ENCODE data around the gene PLAAT4.
"Not testable (repeated sequence)": the region's sequence is repeated elsewhere in the genome, so short reads cannot be mapped to it uniquely, and the experiment has no call there.

Gene PLAAT4

DNA sequence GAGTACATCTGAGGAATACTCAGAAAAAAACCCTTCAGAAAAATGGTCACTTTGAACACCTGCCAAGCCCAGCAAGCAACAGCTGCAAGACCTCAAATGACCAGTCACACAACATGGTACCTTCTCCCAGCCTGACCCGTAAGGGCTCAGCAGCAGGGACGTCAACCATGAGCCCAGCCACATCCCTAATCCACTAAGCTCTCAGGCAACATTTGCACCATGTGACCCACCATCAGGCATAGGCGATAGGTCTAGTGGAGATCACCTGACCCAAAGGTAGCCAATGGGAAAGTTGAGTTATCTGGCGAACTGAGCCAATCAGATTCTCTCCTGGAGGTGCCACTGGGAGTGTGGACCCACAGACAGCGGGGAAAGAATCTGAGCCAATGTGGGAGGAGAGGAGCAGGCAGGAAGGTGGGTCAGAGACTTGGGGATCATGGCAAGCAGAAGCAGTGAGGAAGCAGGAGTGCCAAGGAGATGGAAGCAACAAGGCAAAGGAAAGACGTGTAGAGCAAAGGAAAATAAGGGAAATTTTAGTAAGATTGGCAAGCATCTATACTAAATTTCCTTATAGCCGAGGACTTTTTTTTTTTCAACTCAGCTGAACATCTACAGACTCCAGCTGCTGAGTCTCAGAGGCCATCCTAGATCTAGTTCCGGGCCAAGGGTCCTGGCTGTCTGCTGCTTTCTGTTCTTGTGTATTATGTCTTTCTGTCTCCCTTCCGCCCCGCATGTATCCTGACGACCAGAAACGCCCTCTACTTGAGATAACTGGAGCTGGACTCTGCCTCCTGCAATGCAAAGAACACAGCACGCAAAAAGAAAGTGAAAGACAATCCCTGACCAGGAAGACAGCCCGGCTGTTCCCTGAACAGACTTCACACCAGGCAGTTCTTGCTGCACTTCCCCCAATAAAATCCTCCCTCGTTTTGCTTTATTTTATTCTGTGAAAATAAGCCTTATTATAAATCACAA, 37.6 kb downstream of the PLAAT4 start:
- no peak for DNase-seq (ENCODE audit: low spot score)

DNA sequence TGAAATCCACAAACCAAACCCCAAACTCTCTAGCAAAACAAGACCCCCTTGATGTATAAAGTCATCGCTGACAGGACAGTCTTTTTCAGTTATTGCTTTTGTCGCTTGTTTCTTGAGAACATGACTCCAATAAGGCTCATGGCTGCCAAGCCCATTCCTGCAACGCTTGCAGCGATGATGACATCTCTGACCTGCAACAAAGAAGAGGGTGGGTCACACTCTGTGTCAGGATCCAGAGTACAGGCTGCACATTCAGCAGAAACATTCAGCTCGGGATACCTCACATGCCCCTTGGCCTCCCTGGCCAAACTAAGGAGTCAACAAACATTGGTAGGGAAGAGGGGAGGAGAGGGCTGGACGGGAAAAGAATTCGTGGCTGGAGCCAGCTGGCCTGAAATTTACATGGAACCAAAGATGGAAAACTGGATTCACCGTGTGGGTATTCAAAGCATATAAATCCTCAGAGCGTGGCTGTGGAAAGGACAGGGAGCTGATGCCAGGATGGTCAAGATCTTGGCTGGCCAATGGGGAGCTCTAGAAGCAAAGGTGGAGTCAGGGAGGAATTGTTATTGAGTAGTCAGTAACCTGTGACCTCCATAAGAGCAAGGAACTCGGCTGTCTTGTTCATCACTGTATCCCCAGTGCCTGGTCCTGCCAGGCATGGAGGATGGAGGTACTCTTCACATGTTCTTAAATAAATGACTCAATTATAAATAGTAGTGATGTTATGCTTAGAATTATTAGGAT, 38.4 kb downstream of the PLAAT4 start:
- no peak for DNase-seq (ENCODE audit: low spot score)

GRCh38 chr11:63578882-63579281, 42.3 kb downstream of the PLAAT4 start:
- not testable (repeated sequence) for DNase-seq (ENCODE audit: low spot score)

- DNase-seq (ENCODE audit: low spot score): not testable (repeated sequence)
Observed at GRCh38 chr11:63581224-63581623, 44.6 kb downstream of the PLAAT4 start.

DNA sequence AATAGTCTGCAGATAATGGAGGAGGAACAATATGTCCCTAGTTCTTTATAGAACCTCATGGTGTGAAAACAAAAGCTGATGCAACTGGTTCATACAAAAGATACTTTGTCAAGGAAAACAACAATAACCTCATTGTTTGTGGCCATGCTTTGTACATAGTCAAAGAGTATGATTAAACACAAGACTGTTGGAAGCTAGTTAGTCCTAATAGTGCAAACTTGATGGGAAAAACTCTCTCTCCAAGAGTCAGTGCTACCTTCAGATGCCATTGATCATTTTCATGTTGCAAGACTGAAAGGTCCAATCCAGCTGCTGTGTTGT, 46.7 kb downstream of the PLAAT4 start:
- no peak for DNase-seq (ENCODE audit: low spot score)

DNA sequence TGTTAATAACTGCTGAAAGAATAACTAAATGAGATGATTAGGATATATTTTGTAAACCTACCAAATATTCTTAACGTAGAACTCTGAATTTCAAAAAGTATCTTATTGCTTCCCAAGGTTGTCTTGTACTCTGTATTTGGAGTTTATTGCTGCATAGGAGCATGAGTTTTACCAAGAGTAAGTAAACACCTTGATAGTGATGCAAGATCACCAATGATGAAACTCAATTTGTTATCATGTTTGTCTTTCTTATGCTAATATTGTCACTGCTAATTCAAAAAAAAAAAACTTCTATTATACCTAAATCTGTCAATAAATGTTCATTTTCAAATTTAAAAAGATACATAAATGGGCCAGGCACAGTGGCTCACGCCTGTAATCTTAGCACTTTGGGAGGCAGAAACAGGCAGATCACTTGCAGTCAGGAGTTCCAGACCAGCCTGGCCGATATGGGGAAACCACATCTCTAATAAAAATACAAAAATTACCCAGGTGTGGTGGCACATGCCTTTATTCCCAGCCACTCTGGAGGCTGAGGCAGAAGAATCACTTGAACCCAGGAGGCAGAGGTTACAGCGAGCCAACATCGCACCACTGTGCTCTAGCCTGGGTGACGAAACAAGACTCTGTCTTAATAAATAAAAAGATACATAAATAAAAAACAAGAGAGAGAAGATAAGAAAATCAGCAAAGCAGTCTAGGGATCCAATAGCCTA, 50.0 kb downstream of the PLAAT4 start:
- no peak for DNase-seq (ENCODE audit: low spot score)

- no peak for DNase-seq (ENCODE audit: low spot score)
Observed at GRCh38 chr11:63589000-63589399, 52.4 kb downstream of the PLAAT4 start.

- no peak for DNase-seq (ENCODE audit: low spot score)
Observed at GRCh38 chr11:63590024-63590788, 53.6 kb downstream of the PLAAT4 start.

DNA sequence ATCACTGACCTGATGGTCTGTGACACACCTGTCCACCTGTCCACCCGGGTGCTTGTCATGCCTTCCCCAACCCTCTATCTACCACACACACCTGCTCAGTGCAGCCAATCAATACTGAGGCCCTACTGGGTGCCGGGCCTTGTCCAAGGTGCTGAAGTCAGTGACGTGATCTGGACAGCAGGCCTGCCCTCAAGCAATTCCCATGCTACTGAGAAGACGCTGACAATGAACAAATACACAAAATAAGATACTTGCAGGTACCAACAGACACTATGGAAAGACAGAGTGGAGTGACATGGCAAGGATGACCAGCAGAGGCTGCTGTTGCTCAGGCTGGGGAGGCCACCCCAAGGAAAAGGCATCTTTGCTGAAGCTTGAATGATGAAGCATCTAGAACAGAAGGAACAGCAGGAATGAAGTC, 56.4 kb downstream of the PLAAT4 start:
- no peak for DNase-seq (ENCODE audit: low spot score)

DNA sequence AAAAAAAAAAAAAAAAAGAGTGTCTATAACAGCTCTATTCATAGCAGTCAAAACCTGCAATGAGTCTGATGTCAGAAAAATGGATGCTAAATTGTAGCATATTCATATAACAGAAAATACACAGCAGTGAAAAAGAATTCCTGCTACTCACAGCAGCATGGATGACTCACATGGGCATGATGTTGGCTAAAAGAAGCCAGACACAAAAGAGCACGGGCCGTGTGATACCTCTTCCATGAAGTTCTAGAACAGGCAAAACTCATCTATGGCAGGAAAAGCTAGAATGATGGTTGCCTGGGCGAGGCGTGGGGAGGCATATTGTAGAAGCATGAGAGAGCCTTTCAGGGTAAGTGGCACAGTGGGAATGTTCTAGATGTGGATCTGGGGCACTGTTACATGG, 58.7 kb downstream of the PLAAT4 start:
- DNase-seq (ENCODE audit: low spot score): no peak
